GM19438 (cell line): ENCODE data around the gene MLPH.

Experiments used
- ATAC-seq: cut with Tn5 transposase; IDR thresholded peaks from one replicate; pipeline ENCODE4 v1.9.1; 2021; ENCODE audit warnings: low read depth; ENCODE audit not compliant: unreplicated experiment

Gene MLPH

DNA sequence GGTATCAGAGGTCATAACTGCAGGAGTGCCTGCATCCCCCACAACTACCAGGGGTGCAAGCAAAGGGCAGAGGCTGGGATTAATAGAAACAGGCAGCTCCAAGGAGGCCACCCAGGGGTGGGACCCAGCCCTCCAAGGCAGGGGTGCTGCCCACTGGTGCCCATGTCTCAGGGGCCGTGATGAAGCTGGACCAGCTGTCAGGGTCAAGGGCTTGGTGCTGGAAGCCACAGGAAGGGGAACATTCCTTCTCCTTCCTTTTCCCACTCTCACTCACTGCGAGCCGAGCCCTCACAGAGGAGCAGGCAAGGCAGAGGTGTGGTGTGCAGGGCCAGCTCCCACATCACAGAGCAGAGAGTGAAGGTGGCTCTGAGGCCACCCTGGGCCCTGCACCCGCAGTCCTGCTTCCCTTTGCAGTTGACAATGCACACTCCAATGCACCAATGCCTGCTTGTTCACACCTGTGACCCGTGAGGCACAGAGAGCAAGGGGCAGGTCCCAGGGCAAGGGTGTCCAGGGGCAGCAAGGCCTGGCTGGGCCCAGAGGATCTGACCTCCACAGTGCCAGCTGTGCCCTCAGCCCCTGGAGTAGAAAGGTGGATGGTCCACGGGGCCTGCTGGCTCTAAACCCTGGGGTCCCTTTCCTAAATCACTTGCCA, 28.7 kb downstream of the MLPH start:
- ATAC-seq = no peak

GRCh38 chr2:237517163-237517562, 30.1 kb downstream of the MLPH start:
- ATAC-seq = no peak

DNA sequence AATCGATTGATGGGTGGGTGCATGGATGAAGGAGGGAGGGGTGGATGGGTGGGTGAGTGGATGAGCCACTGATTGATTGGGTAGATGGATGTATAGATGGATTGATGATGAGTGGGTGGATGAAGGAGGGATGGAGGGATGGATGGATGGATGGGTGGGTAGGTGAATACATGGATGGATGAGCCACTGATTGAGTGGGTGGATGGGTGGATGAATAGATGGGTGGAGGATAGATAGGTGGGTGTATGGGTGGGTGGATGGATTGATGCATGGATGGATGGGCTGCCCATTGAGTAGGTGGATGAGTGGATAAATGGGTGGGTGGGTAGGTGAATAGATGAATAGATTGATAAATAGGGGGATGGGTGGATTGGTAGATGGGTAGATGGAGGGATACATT, 30.9 kb downstream of the MLPH start:
- no peak for ATAC-seq

GRCh38 chr2:237519506-237520245, 32.6 kb downstream of the MLPH start:
- ATAC-seq = no peak

DNA sequence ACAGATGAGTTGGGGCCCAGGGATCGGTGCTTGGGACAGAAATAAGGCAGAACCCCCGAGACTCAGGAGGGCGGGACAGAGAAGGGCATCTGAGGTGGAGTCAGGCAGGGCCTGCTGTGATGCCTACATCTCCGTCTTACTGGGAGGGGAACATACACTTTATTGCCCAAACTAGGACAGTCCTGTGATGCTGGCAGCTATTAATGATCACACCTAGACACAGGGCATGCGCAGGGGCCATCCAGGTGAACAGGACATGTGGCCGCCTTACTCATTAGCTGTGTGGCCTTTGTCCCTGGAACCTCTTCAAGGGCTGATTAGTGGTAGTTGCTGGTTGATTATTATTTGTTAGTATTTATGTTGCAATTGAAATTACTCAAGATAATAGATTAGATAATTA, 33.2 kb downstream of the MLPH start:
- ATAC-seq = no peak

DNA sequence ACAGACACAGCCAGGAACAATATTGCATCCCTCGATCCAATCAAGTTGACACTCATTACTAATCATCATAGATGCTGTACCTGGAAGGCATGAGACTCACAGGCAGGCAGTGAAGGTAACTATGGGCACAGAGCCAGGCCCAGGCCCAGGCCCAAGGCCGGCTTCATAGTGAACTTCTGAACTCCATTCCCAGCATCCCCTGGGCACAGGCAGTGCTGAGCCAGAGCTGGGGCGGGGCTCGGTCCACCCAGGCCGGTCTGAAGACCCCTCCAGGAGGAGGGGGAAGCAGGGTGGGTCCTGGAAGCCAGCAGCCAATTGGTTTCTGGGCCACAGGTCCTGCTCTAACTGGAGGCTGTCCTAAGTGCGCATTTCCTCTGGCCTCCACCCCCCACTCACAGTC, 37.6 kb downstream of the MLPH start:
- ATAC-seq = no peak

DNA sequence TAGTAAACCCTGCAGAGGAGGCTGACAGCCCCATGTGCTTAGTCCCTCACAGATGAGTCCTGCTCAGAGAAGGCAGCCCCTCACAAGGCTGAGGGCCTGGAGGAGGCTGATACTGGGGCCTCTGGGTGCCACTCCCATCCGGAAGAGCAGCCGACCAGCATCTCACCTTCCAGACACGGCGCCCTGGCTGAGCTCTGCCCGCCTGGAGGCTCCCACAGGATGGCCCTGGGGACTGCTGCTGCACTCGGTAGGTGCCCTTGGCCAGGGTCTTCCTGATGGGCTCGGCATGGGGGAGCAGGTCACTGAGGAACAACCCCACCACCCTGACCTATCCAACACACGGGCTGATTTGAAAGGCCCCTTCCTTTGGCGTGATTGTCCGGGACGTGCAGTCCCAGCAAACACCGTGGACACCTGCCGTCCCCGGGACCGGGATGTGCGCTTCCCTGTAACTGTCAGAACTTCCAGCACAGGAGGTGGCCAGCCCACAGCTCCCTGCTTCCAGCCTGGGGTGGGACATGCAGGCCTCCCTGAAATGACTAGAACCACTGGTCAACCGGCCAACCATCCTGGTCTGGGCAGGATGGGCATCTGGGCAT, 38.6 kb downstream of the MLPH start:
- ATAC-seq = no peak

DNA sequence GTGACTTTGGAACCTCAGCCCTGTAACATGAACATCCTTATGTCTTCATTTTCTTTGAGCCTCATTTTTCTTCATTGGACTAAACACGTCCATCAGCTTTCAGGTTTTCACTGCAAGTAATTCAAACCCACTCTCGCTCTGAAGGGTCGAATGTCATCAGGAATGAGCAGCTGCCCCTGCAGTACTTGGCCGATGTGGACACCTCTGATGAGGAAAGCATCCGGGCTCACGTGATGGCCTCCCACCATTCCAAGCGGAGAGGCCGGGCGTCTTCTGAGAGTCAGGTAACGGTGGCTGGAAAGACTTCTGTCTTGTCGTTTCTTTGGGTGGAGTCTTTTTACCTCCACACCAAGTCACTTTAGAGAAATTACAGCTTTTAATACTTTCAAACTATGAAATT, 40.2 kb downstream of the MLPH start:
- ATAC-seq = no peak

DNA sequence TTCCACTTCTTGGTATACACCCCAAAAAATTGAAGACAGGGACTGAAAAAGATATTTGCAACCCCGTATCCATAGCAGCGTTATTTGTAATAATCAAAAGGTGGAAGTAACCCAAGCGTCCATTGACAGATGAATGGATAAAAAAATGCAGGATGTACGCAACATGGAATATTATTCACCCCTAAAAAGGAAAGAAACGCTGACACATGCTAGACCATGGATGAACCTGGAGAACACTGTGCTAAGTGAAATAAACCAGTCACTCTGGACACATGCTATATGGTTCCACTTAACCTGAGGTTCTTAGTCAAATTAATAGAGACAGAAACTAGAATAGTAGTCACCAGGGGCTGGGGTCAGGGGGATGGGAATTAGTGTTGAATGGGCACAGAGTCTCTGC, 40.7 kb downstream of the MLPH start:
- ATAC-seq = no peak

DNA sequence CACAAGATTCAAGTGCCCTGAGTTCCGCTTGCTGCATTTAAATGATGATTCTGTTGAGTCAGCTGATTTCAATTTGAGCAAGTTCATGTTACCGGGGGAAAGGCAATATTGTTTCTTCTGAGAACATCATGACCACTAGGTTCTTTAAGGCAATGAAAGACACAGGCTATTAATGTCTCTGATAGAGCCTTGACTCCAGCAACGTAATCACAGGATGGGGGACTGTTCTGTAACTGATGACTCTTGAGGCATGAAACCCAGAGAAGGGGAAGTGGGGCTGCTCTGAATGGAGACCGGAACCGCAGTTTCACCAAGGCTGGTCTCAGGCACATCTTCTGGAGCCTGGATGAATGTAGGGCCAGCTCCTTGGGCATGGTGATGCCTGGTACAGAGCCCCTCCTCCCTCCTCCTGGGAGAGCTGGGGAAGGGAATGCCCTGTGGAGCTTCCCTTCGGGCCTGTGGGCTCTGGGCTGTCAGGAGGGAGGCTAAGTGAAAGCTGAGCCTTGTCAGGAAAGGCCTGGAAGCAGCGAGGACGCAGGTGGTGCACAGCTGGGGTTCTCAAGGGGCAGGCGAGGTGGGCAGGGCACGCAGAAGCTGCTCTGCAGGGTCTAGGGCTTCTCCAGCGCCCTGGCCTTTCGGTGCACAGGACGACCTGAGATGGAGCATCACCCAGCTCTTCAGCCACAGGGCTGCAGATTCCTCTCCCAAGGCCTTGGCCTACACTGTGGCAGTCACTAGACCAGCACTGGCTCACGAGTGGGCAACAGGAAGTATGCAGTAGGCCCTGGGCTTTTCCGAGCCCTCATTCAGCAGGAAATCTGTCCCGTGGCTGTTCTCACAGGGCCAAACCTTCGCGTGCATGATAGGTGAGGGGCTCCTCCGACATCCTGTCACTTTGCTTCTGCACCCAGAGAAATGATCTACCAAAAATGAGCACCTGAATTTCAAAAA, 42.7 kb downstream of the MLPH start:
- ATAC-seq = peak; percentile 80

GRCh38 chr2:237530472-237531433, 43.7 kb downstream of the MLPH start:
- ATAC-seq = peak; percentile 59

GRCh38 chr2:237532160-237532559, 45.1 kb downstream of the MLPH start:
- no peak for ATAC-seq

DNA sequence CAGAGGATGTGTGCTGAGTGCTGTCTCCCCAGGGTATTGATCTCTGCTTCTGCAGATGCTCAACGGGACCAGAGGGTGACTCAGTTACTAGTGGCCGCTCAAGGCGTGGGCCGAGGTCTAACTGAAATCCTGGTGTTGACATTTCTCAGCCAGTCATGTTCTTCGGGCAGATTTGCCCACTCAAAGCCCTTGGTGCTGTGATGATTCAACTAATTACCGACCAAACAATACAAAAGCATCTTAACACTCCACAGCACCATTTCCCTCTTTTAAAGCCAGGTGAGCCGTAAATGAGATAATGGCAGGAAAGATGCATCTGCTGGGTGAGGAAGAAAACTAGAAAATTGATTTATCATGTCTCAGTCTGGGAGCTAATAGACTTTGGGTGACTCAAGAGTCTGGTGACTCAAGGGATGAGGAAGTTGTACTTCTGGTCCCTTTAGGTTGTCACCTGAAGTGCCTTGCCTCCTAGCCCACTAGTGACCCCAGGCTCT, 46.7 kb downstream of the MLPH start:
- ATAC-seq = no peak

DNA sequence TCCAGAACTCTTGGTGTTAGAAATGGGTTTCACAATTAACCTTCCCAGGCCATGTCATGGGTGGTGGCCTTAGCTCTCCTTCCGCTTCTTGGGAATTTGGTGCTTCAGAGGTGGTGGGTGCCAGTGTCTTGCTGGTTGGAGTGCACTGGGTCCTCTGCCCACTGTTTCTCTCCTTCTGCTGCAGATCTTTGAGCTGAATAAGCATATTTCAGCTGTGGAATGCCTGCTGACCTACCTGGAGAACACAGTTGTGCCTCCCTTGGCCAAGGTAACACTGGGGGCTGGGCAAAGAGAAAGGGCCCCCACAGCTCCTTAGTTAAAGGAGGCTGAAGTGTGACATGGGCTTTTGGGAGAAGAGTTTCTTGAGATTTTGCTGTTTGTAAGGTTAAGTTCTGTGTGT, 47.3 kb downstream of the MLPH start:
- ATAC-seq = no peak

- no peak for ATAC-seq
Observed at GRCh38 chr2:237535385-237536082, 48.5 kb downstream of the MLPH start.

- ATAC-seq = no peak
Observed at GRCh38 chr2:237536083-237536415, 49.0 kb downstream of the MLPH start.

DNA sequence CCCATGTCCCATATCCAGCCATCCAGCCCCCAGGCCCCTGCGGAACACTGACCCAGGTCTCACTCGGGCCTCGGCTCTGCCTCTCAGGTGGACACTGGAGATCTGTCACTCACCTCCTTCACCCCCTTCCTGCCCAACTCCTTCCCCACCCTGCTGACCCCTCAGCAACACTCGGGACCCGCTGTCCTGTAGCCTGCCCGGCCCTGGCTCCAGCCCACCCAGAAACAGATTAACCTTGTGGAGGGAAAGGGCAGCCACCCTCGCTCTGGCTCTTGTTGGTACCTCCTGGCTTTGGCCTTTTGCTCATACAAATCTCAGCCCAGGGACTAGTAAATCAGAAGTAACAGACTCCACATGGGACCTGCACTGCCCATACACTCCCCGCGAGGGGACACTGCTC, 49.6 kb downstream of the MLPH start:
- ATAC-seq = no peak

- no peak for ATAC-seq
Observed at GRCh38 chr2:237538001-237538720, 51.1 kb downstream of the MLPH start.
